ENCODE data around the gene GREB1. TPM values are rescaled to one million over a fixed set of nuclear protein-coding genes. Genes with fewer than 3 reads are reported as not detected.

GREB1 gene
- total RNA-seq, 1 experiment from 2014 or later = 16.5 TPM

GRCh38 chr2:11579867-11580659, 46.2 kb downstream of the GREB1 start:
- TF ChIP-seq CTCF (conservative IDR thresholded peaks at IDR 0.05) = no peak
- no peak overlapping the region for H3K4ac ChIP-seq (ENCODE audit: low read depth, low read length)
- H2AFZ ChIP-seq (ENCODE audit: low read length) = no peak overlapping the region
- H3K27ac ChIP-seq (ENCODE audit: insufficient read length, low read depth, low read length) = no peak overlapping the region
- H2BK120ac ChIP-seq (ENCODE audit: low read depth, low read length, poor library complexity, severe bottlenecking) = no peak overlapping the region
- H3K9me3 ChIP-seq (ENCODE audit: control insufficient read depth, low read depth, low read length) = no peaks in the 10 kb centered on the region
- H3K27me3 Mint-ChIP-seq (ENCODE audit: low read depth) = no peaks in the 10 kb centered on the region
- no peak overlapping the region for H2AK5ac ChIP-seq (ENCODE audit: insufficient read length, low read length)
- no peak overlapping the region for H3K18ac ChIP-seq (ENCODE audit: insufficient read length, low read depth, low read length)
- no peak overlapping the region for H4K91ac ChIP-seq (ENCODE audit: insufficient read length, low read depth, low read length)
- peak overlapping the region in 2 of 3 experiments; percentile 27 to 70; a peak in 3 of 7 replicates for H3K27ac Mint-ChIP-seq
- no peaks in the 10 kb centered on the region for H3K79me1 ChIP-seq (ENCODE audit: insufficient read depth, low read depth, low read length, poor library complexity, severe bottlenecking)
- peaks cover 10 to 13% (median 12%) of the 10 kb centered on the region in 3 experiments; a peak in 6 of 7 replicates for H3K36me3 Mint-ChIP-seq (ENCODE audit: insufficient read depth in 1 of 3, low read depth in 3 of 3)
- H4K20me1 ChIP-seq (ENCODE audit: control insufficient read depth, insufficient read depth, insufficient read length) = no peaks in the 10 kb centered on the region
- peaks cover 28 to 29% of the 10 kb centered on the region in 2 experiments for H3K4me1 Mint-ChIP-seq
- no peaks in the 10 kb centered on the region for H3K9me3 Mint-ChIP-seq
- no CpG with 5 or more reads among the region's 10 CpGs for WGBS (ENCODE audit: extremely low coverage, insufficient read length, low lambda C conversion rate)
- H3K27me3 ChIP-seq (ENCODE audit: insufficient read depth, low read length) = no peaks in the 10 kb centered on the region
- H3K9ac ChIP-seq (ENCODE audit: extremely low read depth, insufficient read length, low read length) = no peak overlapping the region
- no peaks in the 10 kb centered on the region for H3K23me2 ChIP-seq (ENCODE audit: insufficient read length, low read depth, low read length, poor library complexity, severe bottlenecking)
- no peak overlapping the region for H4K8ac ChIP-seq (replicated peaks; ENCODE audit: insufficient read length, low read depth, low read length)
- no peak overlapping the region for H3K56ac ChIP-seq (ENCODE audit: insufficient read length, low read depth, low read length)
- no peak overlapping the region for H4K5ac ChIP-seq (ENCODE audit: insufficient read length, low read depth, low read length)
- H3T11ph ChIP-seq (ENCODE audit: low read length) = no peak overlapping the region
- H2BK15ac ChIP-seq (ENCODE audit: low read depth, low read length) = no peak overlapping the region
- H2BK20ac ChIP-seq (ENCODE audit: low read depth, low read length, poor library complexity, severe bottlenecking) = no peak overlapping the region
- H2BK5ac ChIP-seq (ENCODE audit: insufficient read length, low read length) = no peak overlapping the region
- no peak overlapping the region for H2BK12ac ChIP-seq (ENCODE audit: insufficient read length, low read depth, low read length)
- H3K23ac ChIP-seq (ENCODE audit: insufficient read length, low read depth, low read length) = no peak overlapping the region
- no peak overlapping the region for H3K4me3 Mint-ChIP-seq
- no peaks in the 10 kb centered on the region for H3K79me2 ChIP-seq (ENCODE audit: insufficient read depth, low read length)
- 0 out of 2 replicates have a peak, but pooled peaks cover 2% of the 10 kb centered on the region for H3K4me1 ChIP-seq (ENCODE audit: insufficient read depth, low read length)
- no peak for DNase-seq
- H3K4me2 ChIP-seq (ENCODE audit: insufficient read depth, insufficient read length, low read length) = no peak overlapping the region
- H3K14ac ChIP-seq (ENCODE audit: insufficient read depth, low read length) = no peak overlapping the region
